ENCODE data around the gene ZBTB20. TPM values are rescaled to one million over a fixed set of nuclear protein-coding genes. Genes with fewer than 3 reads are reported as not detected.

Gene ZBTB20
- total and polyA plus RNA-seq, 7 donors: under 0.01 to 113 (median 58.6) TPM

- Histone ChIP-seq H3K27me3 (no peaks in the 10 kb centered on the region), H3K9me3 (no peaks in the 10 kb centered on the region), H3K4me1 (peaks cover 0 to 18% (median 4%) of the 10 kb centered on the region in 4 donors), H3K27ac (no peak overlapping the region), H3K36me3 (no peaks in the 10 kb centered on the region), H3K4me3 (no peak overlapping the region)
- intact Hi-C loops (cut with DNase I): no loop called here
- no peak for DNase-seq
- 83 to 93% methylated on average over 2 of the region's 2 CpGs for WGBS, 2 donors
- TF ChIP-seq POLR2AphosphoS5 (IDR thresholded peaks at IDR 0.05) (no peak), POLR2A (IDR thresholded peaks at IDR 0.05) (no peak), EP300 (IDR thresholded peaks at IDR 0.05) (no peak), CTCF (IDR thresholded peaks at IDR 0.05) (no peak)
Measured at GRCh38 chr3:114673481-114673880, 473.6 kb downstream of the ZBTB20 start.

DNA sequence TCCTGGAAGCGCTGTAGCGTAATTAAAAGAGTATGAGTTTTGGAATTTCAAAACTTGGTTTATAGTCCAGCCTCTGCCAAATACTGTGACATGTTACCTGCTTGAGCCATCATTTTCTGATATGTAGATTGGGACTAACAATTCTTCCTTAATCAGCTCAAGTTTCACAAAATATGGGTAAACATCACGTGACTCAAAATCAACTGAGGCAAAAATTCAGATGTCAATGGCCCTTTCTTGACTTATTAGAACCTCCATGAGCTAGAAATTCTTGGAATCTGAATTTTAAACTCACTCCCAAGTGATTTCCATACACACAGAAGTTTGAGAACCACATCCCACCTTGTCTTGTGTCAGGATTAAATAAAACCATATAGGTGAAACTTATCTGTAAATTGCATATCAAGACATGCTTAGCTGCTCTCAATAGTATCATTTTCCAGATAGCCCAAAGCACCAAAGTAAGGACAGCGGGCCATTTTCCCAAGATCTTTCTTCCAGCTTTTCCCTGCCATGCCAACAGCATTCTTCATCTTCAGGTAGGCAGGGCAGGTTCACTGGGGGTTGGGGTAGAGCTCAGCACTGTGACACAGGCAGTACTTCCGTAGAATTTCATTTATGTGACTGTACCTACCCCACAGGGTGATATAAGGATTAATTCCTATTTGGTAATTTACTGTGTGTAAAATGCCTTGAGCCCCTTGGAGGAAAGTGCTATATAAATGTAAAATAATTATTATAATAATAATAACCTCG, 474.2 kb downstream of the ZBTB20 start:
- H3K4me1 ChIP-seq: peaks cover 0 to 18% (median 4%) of the 10 kb centered on the region in 4 donors
- TF ChIP-seq CTCF (IDR thresholded peaks at IDR 0.05): no peak
- no peak for TF ChIP-seq EP300 (IDR thresholded peaks at IDR 0.05)
- TF ChIP-seq POLR2A (IDR thresholded peaks at IDR 0.05): no peak
- TF ChIP-seq POLR2AphosphoS5 (IDR thresholded peaks at IDR 0.05): no peak
- intact Hi-C loops (cut with DNase I): no loop called here
- H3K36me3 ChIP-seq: no peaks in the 10 kb centered on the region
- no peaks in the 10 kb centered on the region for H3K27me3 ChIP-seq
- WGBS, 2 donors: 94 to 96% methylated on average over 6 of the region's 6 CpGs
- no peak for DNase-seq
- H3K27ac ChIP-seq: no peak overlapping the region
- no peaks in the 10 kb centered on the region for H3K9me3 ChIP-seq
- no peak overlapping the region for H3K4me3 ChIP-seq

GRCh38 chr3:114671741-114672510, 475.2 kb downstream of the ZBTB20 start:
- TF ChIP-seq POLR2AphosphoS5 (IDR thresholded peaks at IDR 0.05) (no peak), CTCF (IDR thresholded peaks at IDR 0.05) (no peak), POLR2A (IDR thresholded peaks at IDR 0.05) (no peak), EP300 (IDR thresholded peaks at IDR 0.05) (no peak)
- 89% methylated on average over 4 of the region's 4 CpGs for WGBS, 2 donors
- no peak overlapping the region for H3K27ac ChIP-seq
- no peak for DNase-seq
- no peaks in the 10 kb centered on the region for H3K27me3 ChIP-seq
- H3K36me3 ChIP-seq: no peaks in the 10 kb centered on the region
- H3K4me3 ChIP-seq: no peak overlapping the region
- H3K9me3 ChIP-seq: no peaks in the 10 kb centered on the region
- peaks cover 0 to 23% (median 5%) of the 10 kb centered on the region in 4 donors for H3K4me1 ChIP-seq
- intact Hi-C loops (cut with DNase I): no loop called here

GRCh38 chr3:114669614-114670013, 477.5 kb downstream of the ZBTB20 start:
- Histone ChIP-seq H3K9me3 (no peaks in the 10 kb centered on the region), H3K36me3 (no peaks in the 10 kb centered on the region), H3K27me3 (no peaks in the 10 kb centered on the region), H3K4me1 (peaks cover 0 to 32% (median 8%) of the 10 kb centered on the region in 4 donors), H3K4me3 (no peak overlapping the region), H3K27ac (no peak overlapping the region)
- 96 to 100% methylated on average over 1 of the region's 1 CpG for WGBS, 2 donors
- no peak for DNase-seq
- intact Hi-C loops (cut with DNase I): no loop called here
- TF ChIP-seq POLR2AphosphoS5 (IDR thresholded peaks at IDR 0.05): no peak
- TF ChIP-seq EP300 (IDR thresholded peaks at IDR 0.05): no peak
- TF ChIP-seq CTCF (IDR thresholded peaks at IDR 0.05): no peak
- no peak for TF ChIP-seq POLR2A (IDR thresholded peaks at IDR 0.05)
